ENCODE data around the gene DAB2IP. TPM values are rescaled to one million over a fixed set of nuclear protein-coding genes. Genes with fewer than 3 reads are reported as not detected.
A peak's percentile ranks its signal among the peaks of the same experiment; 100 is the strongest.

DAB2IP gene
- total and polyA plus RNA-seq, 2 donors from 2014 or later = 33.8 to 105 TPM

- Histone ChIP-seq H3K4me1 (ENCODE audit: control insufficient read depth in 2 of 3, insufficient read depth in 2 of 3, low read depth in 1 of 3, low read length in 3 of 3) (peaks cover 6 to 46% (median 24%) of the 10 kb centered on the region in 3 donors), H3K27ac (ENCODE audit: low read depth in 2 of 2, low read length in 2 of 2) (peak overlapping the region; percentile 13 to 20), H3K4me3 (ENCODE audit: low read length in 3 of 3) (no peak overlapping the region), H3K27me3 (ENCODE audit: control insufficient read depth, insufficient read depth, low read length) (no peaks in the 10 kb centered on the region), H3K9ac (ENCODE audit: low read length in 3 of 3) (no peak overlapping the region), H3K9me3 (ENCODE audit: control insufficient read depth in 2 of 3, insufficient read depth in 1 of 3, low read length in 3 of 3) (no peaks in the 10 kb centered on the region), H3K36me3 (ENCODE audit: control insufficient read depth in 2 of 3, insufficient read depth in 3 of 3, low read length in 3 of 3) (no peaks in the 10 kb centered on the region)
- TF ChIP-seq, protein P1, sequence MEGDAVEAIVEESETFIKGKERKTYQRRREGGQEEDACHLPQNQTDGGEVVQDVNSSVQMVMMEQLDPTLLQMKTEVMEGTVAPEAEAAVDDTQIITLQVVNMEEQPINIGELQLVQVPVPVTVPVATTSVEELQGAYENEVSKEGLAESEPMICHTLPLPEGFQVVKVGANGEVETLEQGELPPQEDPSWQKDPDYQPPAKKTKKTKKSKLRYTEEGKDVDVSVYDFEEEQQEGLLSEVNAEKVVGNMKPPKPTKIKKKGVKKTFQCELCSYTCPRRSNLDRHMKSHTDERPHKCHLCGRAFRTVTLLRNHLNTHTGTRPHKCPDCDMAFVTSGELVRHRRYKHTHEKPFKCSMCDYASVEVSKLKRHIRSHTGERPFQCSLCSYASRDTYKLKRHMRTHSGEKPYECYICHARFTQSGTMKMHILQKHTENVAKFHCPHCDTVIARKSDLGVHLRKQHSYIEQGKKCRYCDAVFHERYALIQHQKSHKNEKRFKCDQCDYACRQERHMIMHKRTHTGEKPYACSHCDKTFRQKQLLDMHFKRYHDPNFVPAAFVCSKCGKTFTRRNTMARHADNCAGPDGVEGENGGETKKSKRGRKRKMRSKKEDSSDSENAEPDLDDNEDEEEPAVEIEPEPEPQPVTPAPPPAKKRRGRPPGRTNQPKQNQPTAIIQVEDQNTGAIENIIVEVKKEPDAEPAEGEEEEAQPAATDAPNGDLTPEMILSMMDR (IDR thresholded peaks at IDR 0.05; ENCODE audit: borderline replicate concordance, extremely low read depth, insufficient read depth) = no peak
- FAIRE-seq = peak; percentile 68
- peak in 2 of 5 donors; percentile 48 to 88 for DNase-seq
- intact Hi-C loops (cut with DNase I) = no loop called here
Measured at GRCh38 chr9:121609822-121610637, 41.4 kb upstream of the DAB2IP start.

DNA sequence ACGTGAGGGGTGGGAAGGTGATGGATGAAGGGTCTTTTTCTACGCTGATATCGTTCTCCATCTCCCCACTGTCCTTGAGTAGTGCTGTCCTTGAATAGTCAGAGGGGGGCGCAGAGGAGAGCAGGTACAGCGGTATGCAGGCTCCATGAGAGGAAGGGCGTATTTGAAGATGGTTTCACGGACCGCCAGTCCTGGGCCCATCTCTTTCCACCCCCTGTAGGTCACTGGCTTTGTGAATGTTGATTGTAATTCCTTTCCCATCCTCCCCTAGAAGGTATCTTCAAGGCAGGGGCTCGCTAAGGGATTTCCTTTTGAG lies 40.8 kb upstream of the DAB2IP start:
- no peak overlapping the region for H3K9ac ChIP-seq (ENCODE audit: low read length in 3 of 3)
- intact Hi-C loops (cut with DNase I) = no loop called here
- H3K4me1 ChIP-seq (ENCODE audit: control insufficient read depth in 2 of 3, insufficient read depth in 2 of 3, low read depth in 1 of 3, low read length in 3 of 3) = peaks cover 6 to 46% (median 24%) of the 10 kb centered on the region in 3 donors
- TF ChIP-seq, protein P1 (IDR thresholded peaks at IDR 0.05; ENCODE audit: borderline replicate concordance, extremely low read depth, insufficient read depth) = no peak
- no peaks in the 10 kb centered on the region for H3K36me3 ChIP-seq (ENCODE audit: control insufficient read depth in 2 of 3, insufficient read depth in 3 of 3, low read length in 3 of 3)
- DNase-seq (no peak), FAIRE-seq (no peak)
- peak overlapping the region; percentile 13 to 20 for H3K27ac ChIP-seq (ENCODE audit: low read depth in 2 of 2, low read length in 2 of 2)
- H3K4me3 ChIP-seq (ENCODE audit: low read length in 3 of 3) = no peak overlapping the region
- no peaks in the 10 kb centered on the region for H3K9me3 ChIP-seq (ENCODE audit: control insufficient read depth in 2 of 3, insufficient read depth in 1 of 3, low read length in 3 of 3)
- no peaks in the 10 kb centered on the region for H3K27me3 ChIP-seq (ENCODE audit: control insufficient read depth, insufficient read depth, low read length)

GRCh38 chr9:121612511-121612998 lies 38.9 kb upstream of the DAB2IP start:
- FAIRE-seq = no peak
- DNase-seq = peak in 2 of 5 donors; percentile 40 to 64
- peak overlapping the region; percentile 63 to 66 for H3K27ac ChIP-seq (ENCODE audit: low read depth in 2 of 2, low read length in 2 of 2)

More at GRCh38 chr9:121612511-121612998, 38.9 kb upstream of the DAB2IP start:
- peak overlapping the region in 1 of 3 donors; percentile 27 for H3K4me3 ChIP-seq (ENCODE audit: low read length in 3 of 3)
- no peaks in the 10 kb centered on the region for H3K36me3 ChIP-seq (ENCODE audit: control insufficient read depth in 2 of 3, insufficient read depth in 3 of 3, low read length in 3 of 3)
- intact Hi-C loops (cut with DNase I) = no loop called here
- peak overlapping the region in 2 of 3 donors; percentile 17 to 38 for H3K9ac ChIP-seq (ENCODE audit: low read length in 3 of 3)
- TF ChIP-seq, protein P1 (IDR thresholded peaks at IDR 0.05; ENCODE audit: borderline replicate concordance, extremely low read depth, insufficient read depth) = no peak
- H3K27me3 ChIP-seq (ENCODE audit: control insufficient read depth, insufficient read depth, low read length) = no peaks in the 10 kb centered on the region
- H3K4me1 ChIP-seq (ENCODE audit: control insufficient read depth in 2 of 3, insufficient read depth in 2 of 3, low read depth in 1 of 3, low read length in 3 of 3) = peaks cover 6 to 48% (median 27%) of the 10 kb centered on the region in 3 donors
- H3K9me3 ChIP-seq (ENCODE audit: control insufficient read depth in 2 of 3, insufficient read depth in 1 of 3, low read length in 3 of 3) = no peaks in the 10 kb centered on the region

Measured in kidney (tissue), 14 donors.